SU-DHL-6 (cell line): Measurements from ENCODE around the gene SART3.

Source experiments
- H2AFZ ChIP-seq: fragments of 200-600 bp; sonication (generic); 2 replicates; pipeline ENCODE4 v1.6.1; 2014; ENCODE audit warnings: low read depth, mild to moderate bottlenecking, moderate library complexity, mixed read lengths, antibody characterized with exemption, low read length; ENCODE audit not compliant: severe bottlenecking
- H3F3A ChIP-seq: fragments of 200-600 bp; shearing (Covaris generic); 2 replicates; pipeline ENCODE4 v1.6.0; 2016; ENCODE audit warnings: antibody characterized with exemption, mild to moderate bottlenecking; ENCODE audit not compliant: insufficient read depth
- H3K27ac ChIP-seq: fragments of 200-600 bp; sonication (generic); 2 replicates; pipeline ENCODE4 v1.5.1; 2016; ENCODE audit warnings: low read depth, mild to moderate bottlenecking, low read length, moderate library complexity, mixed read lengths
- H3K27me3 ChIP-seq: fragments of 200-600 bp; sonication (generic), shearing (Covaris generic); 2 replicates; pipeline ENCODE4 v1.6.0; 2014; ENCODE audit warnings: mild to moderate bottlenecking, low read length
- H3K36me3 ChIP-seq: fragments of 200-600 bp; sonication (generic); 2 replicates; pipeline ENCODE4 v1.6.1; 2014; ENCODE audit warnings: mild to moderate bottlenecking, low read length, mixed read lengths
- H3K4me2 ChIP-seq: fragments of 300-600, 200-600 bp; shearing (Covaris generic), sonication (generic); 2 replicates; pipeline ENCODE4 v1.6.0; 2014; ENCODE audit warnings: low read length, low read depth, mild to moderate bottlenecking; ENCODE audit not compliant: poor library complexity, severe bottlenecking
- H3K4me3 ChIP-seq: fragments of 200-600 bp; sonication (generic); 2 replicates; pipeline ENCODE4 v1.5.1; 2014; ENCODE audit warnings: antibody characterized with exemption, low read length, mild to moderate bottlenecking, mixed read lengths; ENCODE audit not compliant: insufficient read depth, poor library complexity, severe bottlenecking
- H3K79me2 ChIP-seq: fragments of 200-600 bp; sonication (generic); 2 replicates; pipeline ENCODE4 v1.6.1; 2014; ENCODE audit warnings: mild to moderate bottlenecking, low read length, moderate library complexity; ENCODE audit not compliant: insufficient read depth
- H3K9ac ChIP-seq: fragments of 200-600 bp; sonication (generic); 2 replicates; pipeline ENCODE4 v1.7.0; 2014; ENCODE audit warnings: mild to moderate bottlenecking, low read length
- H3K9me2 ChIP-seq: fragments of 200-600 bp; sonication (generic); replicated peaks from 2 replicates; pipeline ENCODE4 v1.6.1; 2014; ENCODE audit warnings: low read length; ENCODE audit not compliant: insufficient read depth
- H3K9me3 ChIP-seq: fragments of 200-600 bp; sonication (generic); 2 replicates; pipeline ENCODE4 v1.6.1; 2014; ENCODE audit warnings: low read length, mixed read lengths; ENCODE audit not compliant: insufficient read depth
- H4K20me1 ChIP-seq: fragments of 200-600 bp; sonication (generic); 2 replicates; pipeline ENCODE4 v1.6.1; 2014; ENCODE audit warnings: low read depth, mild to moderate bottlenecking, antibody characterized with exemption, low read length, moderate library complexity, mixed read lengths
- EZH2phosphoT487 ChIP-seq: fragments of 200-600 bp; sonication (generic), shearing (Covaris generic); conservative IDR thresholded peaks from 2 replicates; pipeline ENCODE4 v1.6.1; 2018; ENCODE audit warnings: mild to moderate bottlenecking, antibody characterized with exemption, low read length, moderate library complexity, mixed read lengths
- TF ChIP-seq, protein P1 (sequence below): fragments of 200-600 bp; sonication (generic); IDR thresholded peaks from one replicate; pipeline ENCODE4 v1.5.1; 2017; ENCODE audit warnings: antibody characterized with exemption, mild to moderate bottlenecking, low read length, moderate library complexity; ENCODE audit not compliant: insufficient read depth, poor library complexity, severe bottlenecking

The SART3 gene

DNA sequence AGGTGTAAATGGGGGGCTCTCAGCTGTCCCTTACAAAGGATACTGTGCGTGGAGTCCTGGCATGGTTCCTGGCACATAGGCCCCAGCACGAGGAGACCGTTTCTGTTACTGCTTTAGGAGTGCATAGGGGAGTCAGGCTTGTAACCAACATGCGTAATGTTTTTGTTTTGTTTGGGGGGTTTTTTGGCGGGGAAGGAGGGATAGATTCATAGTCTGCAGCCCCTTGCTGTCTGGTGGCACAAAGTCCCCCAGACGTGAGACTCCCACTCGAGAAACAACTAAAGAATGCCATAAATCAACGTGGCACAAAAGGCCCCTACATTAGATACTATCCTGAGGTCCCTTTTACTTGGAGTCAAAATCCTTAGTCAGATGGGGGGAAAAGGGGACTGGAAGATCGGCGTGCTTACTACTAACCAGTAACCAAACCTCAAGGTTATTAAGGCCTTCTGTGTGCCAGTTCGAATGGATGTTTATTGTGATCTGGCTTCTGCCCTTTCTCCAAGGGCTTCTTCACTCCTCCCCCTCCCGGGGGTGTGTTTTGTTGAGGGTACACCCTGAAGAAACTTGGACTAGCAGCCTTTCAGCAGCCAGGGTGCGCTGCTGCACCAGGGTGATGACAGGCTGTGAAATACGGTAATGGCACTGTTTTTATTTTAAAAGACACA lies 2.3 kb upstream of the SART3 start:
- Histone ChIP-seq H3K27me3 (no peaks in the 10 kb centered on the region), H3K9me2 (no peaks in the 10 kb centered on the region), H2AFZ (peak overlapping the region; percentile 80), H3K79me2 (peaks cover 33% of the 10 kb centered on the region), H3K4me3 (peak overlapping the region; percentile 98), H3K9me3 (no peaks in the 10 kb centered on the region), H3K4me2 (peak overlapping the region; percentile 88), H3K9ac (peak overlapping the region; percentile 95), H3F3A (peaks cover 7% of the 10 kb centered on the region), H4K20me1 (peaks cover 3% of the 10 kb centered on the region; the same call in 1 of the 2 replicates), H3K27ac (peak overlapping the region; percentile 31; the same call in 1 of the 2 replicates), H3K36me3 (peaks cover 8% of the 10 kb centered on the region; the same call in 1 of the 2 replicates)
- no peak for TF ChIP-seq EZH2phosphoT487
- TF ChIP-seq, protein P1, sequence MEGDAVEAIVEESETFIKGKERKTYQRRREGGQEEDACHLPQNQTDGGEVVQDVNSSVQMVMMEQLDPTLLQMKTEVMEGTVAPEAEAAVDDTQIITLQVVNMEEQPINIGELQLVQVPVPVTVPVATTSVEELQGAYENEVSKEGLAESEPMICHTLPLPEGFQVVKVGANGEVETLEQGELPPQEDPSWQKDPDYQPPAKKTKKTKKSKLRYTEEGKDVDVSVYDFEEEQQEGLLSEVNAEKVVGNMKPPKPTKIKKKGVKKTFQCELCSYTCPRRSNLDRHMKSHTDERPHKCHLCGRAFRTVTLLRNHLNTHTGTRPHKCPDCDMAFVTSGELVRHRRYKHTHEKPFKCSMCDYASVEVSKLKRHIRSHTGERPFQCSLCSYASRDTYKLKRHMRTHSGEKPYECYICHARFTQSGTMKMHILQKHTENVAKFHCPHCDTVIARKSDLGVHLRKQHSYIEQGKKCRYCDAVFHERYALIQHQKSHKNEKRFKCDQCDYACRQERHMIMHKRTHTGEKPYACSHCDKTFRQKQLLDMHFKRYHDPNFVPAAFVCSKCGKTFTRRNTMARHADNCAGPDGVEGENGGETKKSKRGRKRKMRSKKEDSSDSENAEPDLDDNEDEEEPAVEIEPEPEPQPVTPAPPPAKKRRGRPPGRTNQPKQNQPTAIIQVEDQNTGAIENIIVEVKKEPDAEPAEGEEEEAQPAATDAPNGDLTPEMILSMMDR, result peak; percentile 89

DNA sequence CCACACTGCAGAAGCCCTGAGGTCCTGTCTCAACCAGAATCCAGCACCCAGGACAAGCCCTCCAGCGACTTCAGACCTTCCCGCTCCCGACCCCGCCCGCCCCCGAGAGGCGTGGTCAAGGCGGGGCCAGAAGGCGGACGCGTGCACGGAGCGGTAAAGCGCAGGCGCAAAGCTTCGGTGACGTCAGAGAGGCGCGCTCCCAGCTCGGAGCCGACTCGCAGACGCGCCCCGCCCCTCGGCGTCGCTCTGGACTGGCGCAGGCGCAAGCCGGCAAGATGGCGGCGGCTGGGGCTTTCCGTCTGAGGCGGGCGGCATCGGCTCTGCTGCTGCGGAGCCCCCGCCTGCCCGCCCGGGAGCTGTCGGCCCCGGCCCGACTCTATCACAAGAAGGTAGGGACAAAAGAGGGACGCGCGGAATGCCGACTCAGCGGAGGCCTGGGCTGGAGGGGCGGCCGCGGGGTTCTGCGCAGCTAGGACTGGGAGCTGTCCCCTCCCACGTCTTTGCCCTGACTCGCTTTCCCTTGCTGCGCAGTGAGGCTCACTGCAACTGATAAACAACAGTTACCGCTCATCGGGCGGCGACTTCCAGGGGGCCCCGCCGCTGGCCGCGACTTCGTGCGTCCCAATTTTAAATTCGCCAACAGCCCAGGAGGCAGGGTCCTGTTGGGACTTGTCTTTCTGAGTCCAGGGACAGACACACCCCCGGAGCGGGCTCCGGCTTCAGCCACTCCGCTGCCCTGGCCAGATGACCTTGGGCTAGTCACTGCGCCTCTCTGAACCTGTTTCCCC lies 1.6 kb upstream of the SART3 start, which contains the start of gene ISCU:
Gene ISCU, plus strand, starts transcription at position 249 of the 788 bp plus-strand sequence. Its CDS starts 27 bp downstream, at position 276.
- peaks cover 7% of the 10 kb centered on the region for H3F3A ChIP-seq
- H4K20me1 ChIP-seq, result peaks cover 3% of the 10 kb centered on the region; the same call in 1 of the 2 replicates
- no peaks in the 10 kb centered on the region for H3K9me3 ChIP-seq
- peaks cover 40% of the 10 kb centered on the region for H3K79me2 ChIP-seq
- no peaks in the 10 kb centered on the region for H3K27me3 ChIP-seq
- no peaks in the 10 kb centered on the region for H3K9me2 ChIP-seq
- H3K4me2 ChIP-seq, result peak within 1 kb of the TSS; percentile 95
- TF ChIP-seq EZH2phosphoT487, result no peak
- TF ChIP-seq, protein P1, result no peak
- peak within 1 kb of the TSS; percentile 98 for H3K4me3 ChIP-seq
- peak within 1 kb of the TSS; percentile 81 for H2AFZ ChIP-seq
- H3K27ac ChIP-seq, result peak within 1 kb of the TSS; percentile 88
- H3K9ac ChIP-seq, result peak within 1 kb of the TSS; percentile 95
- peaks cover 6% of the 10 kb centered on the region; the same call in 1 of the 2 replicates for H3K36me3 ChIP-seq

DNA sequence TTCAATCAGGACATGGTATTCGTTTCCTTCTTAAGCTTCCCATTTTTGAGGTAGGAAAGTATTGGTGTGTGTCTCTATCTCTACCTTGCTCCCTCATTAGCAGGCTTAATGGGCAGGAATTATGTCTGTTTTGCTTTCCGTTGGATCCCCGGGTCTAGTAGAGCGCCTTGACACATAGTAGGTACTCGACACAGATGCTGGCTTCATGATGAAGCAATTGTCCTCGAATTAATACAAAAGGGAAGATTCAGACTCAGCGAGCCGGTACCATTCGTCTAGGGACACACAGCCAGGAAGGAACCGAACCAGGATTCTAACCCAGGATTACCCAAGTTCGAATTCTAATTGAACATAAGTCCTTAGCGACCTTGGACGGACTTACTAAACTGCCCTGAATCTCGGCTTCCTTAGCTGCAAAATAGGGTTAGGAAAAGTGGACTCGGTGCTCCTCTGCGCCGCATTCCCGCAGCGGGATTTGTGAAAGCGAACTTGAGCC lies 927 bp upstream of the SART3 start:
- peak overlapping the region; percentile 95 for H3K4me2 ChIP-seq
- H3K9me3 ChIP-seq, result no peaks in the 10 kb centered on the region
- TF ChIP-seq, protein P1, result no peak
- no peak for TF ChIP-seq EZH2phosphoT487
- peak overlapping the region; percentile 95 for H3K9ac ChIP-seq
- peak overlapping the region; percentile 81 for H2AFZ ChIP-seq
- peak overlapping the region; percentile 98 for H3K4me3 ChIP-seq
- peaks cover 6% of the 10 kb centered on the region; the same call in 1 of the 2 replicates for H3K36me3 ChIP-seq
- H3K27ac ChIP-seq, result peak overlapping the region; percentile 88
- H3F3A ChIP-seq, result peaks cover 7% of the 10 kb centered on the region
- no peaks in the 10 kb centered on the region for H3K9me2 ChIP-seq
- H3K79me2 ChIP-seq, result peaks cover 46% of the 10 kb centered on the region
- peaks cover 3% of the 10 kb centered on the region; the same call in 1 of the 2 replicates for H4K20me1 ChIP-seq
- no peaks in the 10 kb centered on the region for H3K27me3 ChIP-seq
